GM23338 (cell line): ENCODE results near the gene WDR20. TPM values are rescaled to one million over a fixed set of nuclear protein-coding genes. Genes with fewer than 3 reads are reported as not detected.
A peak's percentile ranks its signal among the peaks of the same experiment; 100 is the strongest.

Experiments
- ATAC-seq: fragments of 200-7000 bp; cut with Tn5 transposase; 3 replicates; pipeline ENCODE4 v1.9.1; 2020
- DNase-seq: peaks from one replicate; pipeline ENCODE4 v3.0.0-alpha.2; 2015; ENCODE audit warnings: low spot score
- H2AFZ ChIP-seq: fragments of 200-600 bp; sonication (generic); 2 replicates; pipeline ENCODE4 v1.8.0; 2016; ENCODE audit warnings: antibody characterized with exemption, mild to moderate bottlenecking, moderate library complexity
- H3F3A ChIP-seq: fragments of 200-600 bp; sonication (generic); replicated peaks from 2 replicates; pipeline ENCODE4 v1.8.0; 2017; ENCODE audit warnings: antibody characterized with exemption, mixed run types, low read depth
- H3K27ac ChIP-seq: fragments of 200-600 bp; sonication (generic); 2 replicates; pipeline ENCODE4 v1.6.1; 2016; ENCODE audit warnings: low read depth
- H3K27me3 ChIP-seq: fragments of 200-600 bp; sonication (generic); 2 replicates; pipeline ENCODE4 v1.8.0; 2016; ENCODE audit warnings: mild to moderate bottlenecking, mixed run types, moderate library complexity; ENCODE audit not compliant: insufficient read depth
- H3K36me3 ChIP-seq: fragments of 200-600 bp; sonication (generic); 2 replicates; pipeline ENCODE4 v1.8.0; 2016; ENCODE audit warnings: mild to moderate bottlenecking; ENCODE audit not compliant: insufficient read depth
- H3K4me1 ChIP-seq: fragments of 200-600 bp; sonication (generic); 2 replicates; pipeline ENCODE4 v1.8.0; 2016; ENCODE audit warnings: mild to moderate bottlenecking, moderate library complexity; ENCODE audit not compliant: insufficient read depth
- H3K4me2 ChIP-seq: fragments of 200-600 bp; sonication (generic); 2 replicates; pipeline ENCODE4 v1.7.1; 2017; ENCODE audit warnings: mixed run types
- H3K4me3 ChIP-seq: fragments of 200-600 bp; sonication (generic); 2 replicates; pipeline ENCODE4 v1.6.1; 2016; ENCODE audit warnings: mixed run types
- H3K79me2 ChIP-seq: fragments of 200-600 bp; sonication (generic); replicated peaks from 2 replicates; pipeline ENCODE4 v1.8.0; 2017; ENCODE audit warnings: mild to moderate bottlenecking; ENCODE audit not compliant: insufficient read depth
- H3K9me2 ChIP-seq: fragments of 200-600 bp; sonication (generic); 2 replicates; pipeline ENCODE4 v1.8.0; 2017; ENCODE audit not compliant: insufficient read depth
- H4K20me1 ChIP-seq: fragments of 200-600 bp; sonication (generic); replicated peaks from 2 replicates; pipeline ENCODE4 v1.8.0; 2017; ENCODE audit warnings: mild to moderate bottlenecking; ENCODE audit not compliant: insufficient read depth
- H3K27ac Mint-ChIP-seq: 2 replicates; pipeline ENCODE4 v1.8.0; 2020; ENCODE audit warnings: inconsistent platforms, mild to moderate bottlenecking, moderate library complexity, mixed read lengths
- H3K27me3 Mint-ChIP-seq: 3 replicates; pipeline ENCODE4 v1.8.0; 2022; ENCODE audit warnings: low read depth, mild to moderate bottlenecking, moderate library complexity, mixed read lengths, inconsistent platforms; ENCODE audit not compliant: insufficient read depth, poor library complexity
- H3K36me3 Mint-ChIP-seq: 3 replicates; pipeline ENCODE4 v1.8.0; 2021; ENCODE audit warnings: low read depth, mild to moderate bottlenecking, inconsistent platforms, moderate library complexity, mixed read lengths
- H3K4me1 Mint-ChIP-seq: 3 replicates; pipeline ENCODE4 v1.8.0; 2020; ENCODE audit warnings: mild to moderate bottlenecking, inconsistent platforms, mixed read lengths
- H3K4me3 Mint-ChIP-seq: 3 replicates; pipeline ENCODE4 v1.8.0; 2021; ENCODE audit warnings: moderate library complexity, mild to moderate bottlenecking, inconsistent platforms, mixed read lengths
- H3K9me3 Mint-ChIP-seq: 3 replicates; pipeline ENCODE4 v1.8.0; 2020; ENCODE audit warnings: moderate library complexity, mild to moderate bottlenecking, inconsistent platforms, mixed read lengths
- ETS1 ChIP-seq: IDR thresholded peaks from 2 replicates; pipeline ENCODE4 v1.6.1; 2016; ENCODE audit warnings: antibody characterized with exemption
- EZH2 ChIP-seq: fragments of 200-600 bp; sonication (generic); IDR thresholded peaks from one replicate; pipeline ENCODE4 v1.8.0; 2017; ENCODE audit warnings: antibody characterized with exemption, mild to moderate bottlenecking, low read depth; ENCODE audit not compliant: unreplicated experiment
- ZNF331 ChIP-seq: fragments of 250-450 bp; sonication (Bioruptor Pico); IDR thresholded peaks from 2 replicates; pipeline ENCODE4 v1.5.0; 2020; ENCODE audit warnings: low read depth, mild to moderate bottlenecking, moderate library complexity
- ZNF462 ChIP-seq: fragments of 250-450 bp; sonication (Bioruptor Pico); IDR thresholded peaks from 2 replicates; pipeline ENCODE4 v1.5.0; 2020; ENCODE audit warnings: mild to moderate bottlenecking, moderate library complexity
- polyA plus RNA-seq: library from polyadenylated mRNA; unstranded; fragments of >200 nt; fragmentation: Nextera tagmentation; extraction: Ambion mirVana; gene quantifications from 2 replicates; pipeline ENCODE4 v1.2.1, GENCODE V29; 2016
- total RNA-seq: library from RNA; depleted of rRNA; stranded (reverse); fragments of >200 nt; shearing (Covaris generic); gene quantifications from 2 replicates; pipeline ENCODE4 v1.2.3, GENCODE V29; 2014

Gene WDR20
- total and polyA plus RNA-seq, 2 experiments from 2014 or later = 17.9 to 21.0 TPM

GRCh38 chr14:102184316-102185035 lies 44.8 kb downstream of the WDR20 start:
- H3K27ac Mint-ChIP-seq = no peak overlapping the region
- Histone ChIP-seq H3K4me1 (peaks cover 30% of the 10 kb centered on the region), H3K36me3 (no peaks in the 10 kb centered on the region), H3K4me3 (no peak overlapping the region), H3K27ac (peak overlapping the region; percentile 7; the same call in 1 of the 2 replicates), H3K79me2 (peaks cover 97% of the 10 kb centered on the region), H2AFZ (no peak overlapping the region), H3K4me2 (no peak overlapping the region), H3K9me2 (no peaks in the 10 kb centered on the region), H3F3A (no peaks in the 10 kb centered on the region), H4K20me1 (peaks cover 14% of the 10 kb centered on the region), H3K27me3 (no peaks in the 10 kb centered on the region)
- H3K4me1 Mint-ChIP-seq = peaks cover 42% of the 10 kb centered on the region; the same call in 2 of the 3 replicates
- TF ChIP-seq ZNF462 (CRISPR knock-in tag) = no peak
- no peak for TF ChIP-seq EZH2
- TF ChIP-seq ETS1 = no peak
- no peak for TF ChIP-seq ZNF331 (CRISPR knock-in tag)
- peak; percentile 51 for ATAC-seq
- DNase-seq = peak; percentile 53
- H3K4me3 Mint-ChIP-seq = no peak overlapping the region
- peaks cover 3% of the 10 kb centered on the region for H3K27me3 Mint-ChIP-seq
- no peaks in the 10 kb centered on the region for H3K9me3 Mint-ChIP-seq
- H3K36me3 Mint-ChIP-seq = no peaks in the 10 kb centered on the region
